ENCODE results near the gene RIN3.

DNA sequence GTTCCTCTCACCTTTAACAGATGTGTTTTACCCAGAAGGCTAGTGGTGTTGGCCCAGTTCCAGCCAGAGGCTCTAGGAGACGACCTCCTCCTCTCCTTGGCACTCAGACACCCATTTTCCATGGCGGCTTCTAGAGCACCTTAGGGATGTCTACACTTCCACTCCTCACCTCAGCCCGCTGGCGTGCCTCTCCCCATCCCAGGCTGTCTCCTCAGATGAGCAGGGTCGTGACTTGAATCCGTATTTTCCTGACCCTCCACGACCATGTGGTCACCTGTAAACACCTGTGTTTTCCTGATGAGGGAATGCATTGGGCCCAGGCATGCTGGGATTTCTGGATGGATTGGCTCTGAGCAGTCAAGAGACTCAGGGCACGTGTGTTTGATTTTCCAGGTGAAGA lies 21.8 kb upstream of the RIN3 start:
- TF ChIP-seq, protein P1, sequence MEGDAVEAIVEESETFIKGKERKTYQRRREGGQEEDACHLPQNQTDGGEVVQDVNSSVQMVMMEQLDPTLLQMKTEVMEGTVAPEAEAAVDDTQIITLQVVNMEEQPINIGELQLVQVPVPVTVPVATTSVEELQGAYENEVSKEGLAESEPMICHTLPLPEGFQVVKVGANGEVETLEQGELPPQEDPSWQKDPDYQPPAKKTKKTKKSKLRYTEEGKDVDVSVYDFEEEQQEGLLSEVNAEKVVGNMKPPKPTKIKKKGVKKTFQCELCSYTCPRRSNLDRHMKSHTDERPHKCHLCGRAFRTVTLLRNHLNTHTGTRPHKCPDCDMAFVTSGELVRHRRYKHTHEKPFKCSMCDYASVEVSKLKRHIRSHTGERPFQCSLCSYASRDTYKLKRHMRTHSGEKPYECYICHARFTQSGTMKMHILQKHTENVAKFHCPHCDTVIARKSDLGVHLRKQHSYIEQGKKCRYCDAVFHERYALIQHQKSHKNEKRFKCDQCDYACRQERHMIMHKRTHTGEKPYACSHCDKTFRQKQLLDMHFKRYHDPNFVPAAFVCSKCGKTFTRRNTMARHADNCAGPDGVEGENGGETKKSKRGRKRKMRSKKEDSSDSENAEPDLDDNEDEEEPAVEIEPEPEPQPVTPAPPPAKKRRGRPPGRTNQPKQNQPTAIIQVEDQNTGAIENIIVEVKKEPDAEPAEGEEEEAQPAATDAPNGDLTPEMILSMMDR (IDR thresholded peaks at IDR 0.05): no peak
- no peak for TF ChIP-seq POLR2A (IDR thresholded peaks at IDR 0.05)

All from adrenal gland (tissue), 5 donors.